T-cell (primary cell): ENCODE data around the gene ENTPD1. TPM values are rescaled to one million over a fixed set of nuclear protein-coding genes. Genes with fewer than 3 reads are reported as not detected.
A peak's percentile ranks its signal among the peaks of the same experiment; 100 is the strongest.

Source experiments
- ATAC-seq, 4 experiments: fragments of 200-7000 bp in 3 of 4; fragments of 150-1000 bp in 1 of 4; cut with Tn5 transposase; replicated peaks in 1 of 4; 1 replicate in 3 of 4; 2 replicates in 1 of 4; pipeline ENCODE4 v1.10.0; 2021; ENCODE audit warnings: moderate library complexity in 3 of 4, mild to moderate bottlenecking in 2 of 4, moderate number of reproducible peaks in 1 of 4
- CTCF ChIA-PET, 2 donors: fragments of 300-600 bp; sonication (Branson Sonifier 250); formaldehyde crosslinking; loops; one replicate each; lab custom pipeline; 2022; ENCODE audit warnings: antibody characterized with exemption in 2 of 2; lab: Charles Lee
- POLR2A ChIA-PET, 2 donors: fragments of 300-600 bp; sonication (Branson Sonifier 250); formaldehyde crosslinking; loops; one replicate each; lab custom pipeline; 2022; ENCODE audit warnings: antibody characterized with exemption in 2 of 2; lab: Charles Lee
- DNase-seq, 35 experiments: peaks; one replicate each; pipeline versions ENCODE4 v3.0.0 to v3.0.0-alpha.2; 2013 to 2023
- H3K27ac ChIP-seq: one replicate; pipeline ENCODE4 v1.5.1; 2013; ENCODE audit warnings: low read length
- H3K27me3 ChIP-seq, 2 experiments: replicated peaks in 1 of 2; 1 replicate in 1 of 2; 2 replicates in 1 of 2; pipeline versions ENCODE4 v1.6.1 to v1.7.0; 2013; ENCODE audit warnings: low read length in 1 of 2, mixed read lengths in 1 of 2; ENCODE audit not compliant: control insufficient read depth in 2 of 2, insufficient read depth in 2 of 2; ENCODE audit errors: extremely low read depth in 1 of 2
- H3K36me3 ChIP-seq, 2 donors: 1 replicate in 1 of 2; 2 replicates in 1 of 2; pipeline versions ENCODE4 v1.6.1 to v1.7.0; 2013; ENCODE audit warnings: low read length in 1 of 2; ENCODE audit not compliant: control insufficient read depth in 2 of 2, insufficient read depth in 1 of 2; ENCODE audit errors: extremely low read depth in 1 of 2
- H3K4me1 ChIP-seq, 2 experiments: 1 replicate in 1 of 2; 2 replicates in 1 of 2; pipeline versions ENCODE4 v1.6.1 to v1.7.0; 2013; ENCODE audit warnings: low read length in 2 of 2, mixed read lengths in 1 of 2; ENCODE audit not compliant: insufficient read depth in 2 of 2, control insufficient read depth in 1 of 2; ENCODE audit errors: extremely low read depth in 1 of 2
- H3K4me3 ChIP-seq, 2 donors: 1 replicate in 1 of 2; 2 replicates in 1 of 2; pipeline versions ENCODE4 v1.5.1 to v1.7.0; 2013; ENCODE audit warnings: mild to moderate bottlenecking in 2 of 2, low read length in 1 of 2, moderate library complexity in 1 of 2; ENCODE audit not compliant: control insufficient read depth in 1 of 2; ENCODE audit errors: extremely low read depth in 1 of 2
- H3K9me3 ChIP-seq: 2 replicates; pipeline ENCODE4 v1.7.0; 2013
- H3K27ac Mint-ChIP-seq, 2 donors: one replicate each; pipeline ENCODE4 v1.8.0; 2020 to 2021; ENCODE audit warnings: mild to moderate bottlenecking in 2 of 2, mixed read lengths in 2 of 2
- H3K27me3 Mint-ChIP-seq, 2 donors: one replicate each; pipeline ENCODE4 v1.8.0; 2021 to 2022; ENCODE audit warnings: mixed read lengths in 2 of 2
- H3K36me3 Mint-ChIP-seq: one replicate; pipeline ENCODE4 v1.8.0; 2021; ENCODE audit warnings: mixed read lengths
- H3K4me1 Mint-ChIP-seq, 3 donors: one replicate each; pipeline ENCODE4 v1.8.0; 2020 to 2022; ENCODE audit warnings: mixed read lengths in 3 of 3, mild to moderate bottlenecking in 1 of 3
- H3K4me3 Mint-ChIP-seq, 3 donors: one replicate each; pipeline ENCODE4 v1.8.0; 2020 to 2022; ENCODE audit warnings: mild to moderate bottlenecking in 3 of 3, mixed read lengths in 3 of 3, moderate library complexity in 3 of 3
- H3K9me3 Mint-ChIP-seq, 3 donors: one replicate each; pipeline ENCODE4 v1.8.0; 2020 to 2022; ENCODE audit warnings: mixed read lengths in 3 of 3
- WGBS: methylation state at CpG from one replicate; pipeline ENCODE4 v1.1.5; 2013; ENCODE audit warnings: missing lambda C conversion rate; ENCODE audit not compliant: insufficient coverage; 5-methylcytosine and 5-hydroxymethylcytosine counted together
- total RNA-seq, 35 experiments: library from RNA in 6 of 35; stranded (reverse) in 6 of 35; fragments of 120-200 nt in 1 of 35; gene quantifications; one replicate each; pipeline versions ENCODE4 v1.2.1 to v1.2.4 and lab custom pipeline; 2013 to 2026

The ENTPD1 gene
- total RNA-seq, 5 donors from 2014 or later (not counting 1 experiment from before 2014, with no cell fraction given) = 1.5 to 4.6 (median 1.9) TPM

DNA sequence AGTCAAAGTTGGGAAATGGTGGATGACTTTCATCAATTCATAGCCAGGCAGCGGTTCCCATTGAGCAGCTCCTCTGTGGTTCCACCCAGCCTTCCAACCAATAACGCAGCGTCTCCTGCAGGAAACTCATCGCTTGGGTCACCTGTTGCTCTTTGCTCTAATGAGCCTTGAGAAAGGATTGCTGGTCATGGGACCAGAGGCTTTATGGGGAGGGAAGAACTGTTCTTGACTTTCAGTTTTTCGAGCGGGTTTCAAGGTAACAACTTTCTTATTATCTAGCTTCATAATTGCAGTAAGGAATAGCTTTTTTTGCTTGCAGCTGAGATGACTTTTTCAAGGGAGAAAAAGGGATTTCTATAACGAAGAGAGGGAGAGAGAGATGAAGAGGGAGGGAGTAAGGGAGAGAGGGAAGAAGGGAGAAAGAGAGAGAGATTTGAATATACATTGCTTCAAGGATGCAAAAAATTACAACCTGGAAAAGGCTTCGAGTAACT lies 405 bp upstream of the ENTPD1 start:
- Histone ChIP-seq H3K36me3 (no peaks in the 10 kb centered on the region), H3K27ac (no peak overlapping the region), H3K4me3 (no peak overlapping the region), H3K4me1 (peaks cover 0 to 5% of the 10 kb centered on the region in 2 experiments), H3K9me3 (no peaks in the 10 kb centered on the region), H3K27me3 (peaks cover 0 to 3% of the 10 kb centered on the region in 2 experiments)
- no peaks in the 10 kb centered on the region for H3K36me3 Mint-ChIP-seq
- POLR2A ChIA-PET = interaction anchor here in 1 of 2 donors (0.6 kb wide), 1 partner anchor 89 kb away, joined by 3 read pairs; no protein-coding TSS in a partner anchor
- peaks cover 20 to 26% of the 10 kb centered on the region in 2 donors for H3K27me3 Mint-ChIP-seq
- H3K9me3 Mint-ChIP-seq = no peaks in the 10 kb centered on the region
- ATAC-seq = peak in 1 of 4 experiments; percentile 26
- CTCF ChIA-PET = interaction anchor here in 1 of 2 donors (2.6 kb wide), 1 partner anchor 62 kb away, joined by 8 read pairs; the partner anchor contains the start of gene TCTN3
- no peak for DNase-seq
- H3K4me3 Mint-ChIP-seq = peak overlapping the region; percentile 46 to 71 (median 55)
- H3K4me1 Mint-ChIP-seq = peaks cover 16 to 25% (median 23%) of the 10 kb centered on the region in 3 donors
- H3K27ac Mint-ChIP-seq = no peak overlapping the region
- 14% methylated on average over 1 of the region's 8 CpGs for WGBS

DNA sequence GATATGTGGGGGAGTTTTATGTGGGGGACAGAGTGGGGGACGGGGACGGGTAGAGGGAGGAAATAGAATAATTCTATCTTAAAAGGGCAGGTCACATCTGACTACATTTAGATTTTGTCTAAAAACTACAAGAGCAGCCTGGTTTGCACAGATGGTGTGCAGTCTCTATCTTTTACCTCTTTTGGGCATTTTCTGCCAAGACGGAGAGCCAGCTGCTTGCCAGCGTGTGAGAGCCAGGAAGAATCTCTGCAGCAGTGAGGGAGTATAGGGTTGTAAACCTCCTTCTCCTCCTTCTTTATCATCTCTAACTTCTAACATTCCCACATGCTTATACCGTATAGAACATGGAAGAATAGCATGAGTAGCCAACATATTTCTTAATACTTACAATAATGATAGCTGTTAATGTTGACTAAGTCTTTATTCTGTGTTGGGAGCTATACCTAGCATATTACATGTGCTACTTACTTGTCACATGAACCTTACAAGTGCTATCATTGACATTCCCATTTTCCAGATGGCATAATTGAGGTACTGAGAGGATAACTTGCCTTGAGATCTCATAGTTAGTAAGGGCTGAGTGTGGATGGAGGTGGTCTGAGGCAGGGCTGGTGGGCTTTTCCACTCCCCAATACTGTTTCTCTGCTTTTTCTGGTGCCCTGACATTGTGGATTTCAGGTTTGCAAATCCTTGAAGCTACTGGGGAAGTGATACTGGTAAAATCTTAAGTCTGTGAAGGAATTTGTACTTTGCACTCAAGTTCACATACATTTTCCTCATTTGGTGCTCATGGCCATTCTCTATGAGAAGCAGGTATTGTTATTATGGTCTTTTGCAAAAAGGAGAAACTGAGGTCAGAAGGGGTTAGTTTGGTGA lies 1.1 kb downstream of the ENTPD1 start:
- Mint-ChIP-seq H3K36me3 (no peaks in the 10 kb centered on the region), H3K27me3 (peaks cover 15 to 21% of the 10 kb centered on the region in 2 donors), H3K4me3 (peak overlapping the region; percentile 55 to 71 (median 67)), H3K9me3 (no peaks in the 10 kb centered on the region), H3K4me1 (peaks cover 23 to 31% (median 30%) of the 10 kb centered on the region in 3 donors), H3K27ac (peak overlapping the region; percentile 50 to 66)
- ChIA-PET CTCF (interaction anchor here in 1 of 2 donors (1.0 kb wide), 1 partner anchor 63 kb away, joined by 4 read pairs; the partner anchor contains the start of gene TCTN3), POLR2A (interaction anchor here in 1 of 2 donors (0.5 kb wide), 1 partner anchor 993 kb away, joined by 5 read pairs; no protein-coding TSS in a partner anchor)
- ATAC-seq (peak in 1 of 4 experiments; percentile 32), DNase-seq (no peak)
- no peaks in the 10 kb centered on the region for H3K36me3 ChIP-seq
- H3K27me3 ChIP-seq = peaks cover 0 to 3% of the 10 kb centered on the region in 2 experiments
- H3K4me3 ChIP-seq = no peak overlapping the region
- H3K9me3 ChIP-seq = no peaks in the 10 kb centered on the region
- H3K27ac ChIP-seq = no peak overlapping the region
- no CpG with 5 or more reads among the region's 5 CpGs for WGBS
- peaks cover 3 to 11% of the 10 kb centered on the region in 2 experiments for H3K4me1 ChIP-seq

DNA sequence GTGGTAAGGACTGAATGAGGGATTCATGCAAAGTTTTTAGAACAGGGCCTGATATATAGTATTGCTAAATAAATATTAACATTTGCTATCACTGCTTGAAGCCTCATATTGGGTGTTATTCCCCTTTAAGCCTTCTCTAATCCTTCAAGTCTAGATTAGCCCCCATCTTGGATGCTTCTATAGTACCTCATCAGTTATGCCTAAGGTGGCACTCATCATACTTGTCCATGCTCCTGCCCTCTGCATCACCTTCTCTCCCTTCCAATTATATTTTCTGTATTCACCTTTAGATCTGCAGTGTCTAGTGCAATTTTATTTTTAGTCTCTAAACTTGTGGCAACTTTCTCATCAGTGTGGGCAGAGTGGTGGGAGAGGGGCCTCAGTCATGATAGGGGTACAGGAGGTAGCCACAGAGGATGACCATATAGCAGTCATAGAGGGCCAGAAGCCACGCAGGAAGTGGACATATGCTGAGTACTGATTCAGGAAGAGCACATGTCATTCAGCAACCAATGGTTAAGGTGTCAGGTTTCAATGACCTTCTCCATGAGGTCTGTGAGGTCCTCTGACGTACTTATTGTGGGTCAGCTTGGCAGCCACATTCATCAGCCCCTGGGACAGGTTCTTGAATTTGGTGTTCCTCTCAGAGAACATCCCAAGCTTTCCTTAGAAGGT lies 2.5 kb downstream of the ENTPD1 start:
- H3K27ac ChIP-seq = no peak overlapping the region
- DNase-seq = no peak

DNA sequence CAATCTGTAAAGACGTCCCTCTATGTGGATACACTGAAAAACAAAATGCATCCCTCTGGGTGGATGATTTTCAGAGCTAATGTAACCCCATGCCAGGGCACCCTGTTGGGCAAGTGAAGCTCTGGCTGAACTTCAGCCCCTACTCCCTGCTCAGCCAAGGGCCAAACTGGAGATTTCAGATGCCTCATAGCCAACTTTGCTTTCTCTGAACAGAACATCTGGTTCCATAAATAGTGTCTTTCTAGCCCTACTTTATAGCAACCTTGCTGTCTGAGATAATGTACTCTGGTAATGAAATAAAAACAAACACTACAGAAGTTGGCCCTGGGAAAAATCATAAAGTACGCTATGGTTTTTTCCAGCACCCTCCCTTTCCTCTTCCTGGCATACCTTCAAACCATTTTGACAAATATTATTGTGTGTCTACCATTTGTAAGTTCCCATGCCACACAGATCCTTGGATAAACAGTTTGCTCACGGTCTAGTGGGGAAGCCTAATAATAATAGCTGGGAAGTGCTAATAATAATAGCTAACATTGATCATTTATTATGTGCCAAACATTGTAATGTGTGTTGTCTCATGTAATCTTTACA lies 3.4 kb downstream of the ENTPD1 start:
- Histone ChIP-seq H3K27ac (no peak overlapping the region), H3K36me3 (no peaks in the 10 kb centered on the region), H3K4me3 (no peak overlapping the region), H3K4me1 (peaks cover 8 to 11% of the 10 kb centered on the region in 2 experiments), H3K27me3 (peaks cover 0 to 3% of the 10 kb centered on the region in 2 experiments), H3K9me3 (no peaks in the 10 kb centered on the region)
- H3K27me3 Mint-ChIP-seq = peaks cover 14 to 19% of the 10 kb centered on the region in 2 donors
- no peak overlapping the region for H3K27ac Mint-ChIP-seq
- WGBS = 57% methylated on average over 1 of the region's 3 CpGs
- DNase-seq = no peak
- peaks cover 26 to 32% (median 31%) of the 10 kb centered on the region in 3 donors for H3K4me1 Mint-ChIP-seq
- no peaks in the 10 kb centered on the region for H3K9me3 Mint-ChIP-seq
- POLR2A ChIA-PET = no interaction called here
- ATAC-seq = no peak
- H3K36me3 Mint-ChIP-seq = no peaks in the 10 kb centered on the region
- CTCF ChIA-PET = no interaction called here
- H3K4me3 Mint-ChIP-seq = no peak overlapping the region

More for the DNA sequence above, 2.5 kb downstream of the ENTPD1 start:
- 50% methylated on average over 1 of the region's 2 CpGs for WGBS
- CTCF ChIA-PET = interaction anchor here in 1 of 2 donors (1.0 kb wide), 1 partner anchor 65 kb away, joined by 4 read pairs; the partner anchor contains the start of gene TCTN3
- Histone ChIP-seq H3K9me3 (no peaks in the 10 kb centered on the region), H3K27me3 (peaks cover 0 to 3% of the 10 kb centered on the region in 2 experiments), H3K4me3 (no peak overlapping the region), H3K4me1 (peaks cover 8 to 11% of the 10 kb centered on the region in 2 experiments), H3K36me3 (no peaks in the 10 kb centered on the region)
- H3K9me3 Mint-ChIP-seq = no peaks in the 10 kb centered on the region
- POLR2A ChIA-PET = no interaction called here
- H3K36me3 Mint-ChIP-seq = no peaks in the 10 kb centered on the region
- no peak overlapping the region for H3K27ac Mint-ChIP-seq
- H3K4me1 Mint-ChIP-seq = peaks cover 26 to 32% (median 31%) of the 10 kb centered on the region in 3 donors
- H3K4me3 Mint-ChIP-seq = peak overlapping the region in 1 of 3 donors; percentile 8
- peak in 1 of 4 experiments; percentile 15 for ATAC-seq
- peaks cover 15 to 20% of the 10 kb centered on the region in 2 donors for H3K27me3 Mint-ChIP-seq

DNA sequence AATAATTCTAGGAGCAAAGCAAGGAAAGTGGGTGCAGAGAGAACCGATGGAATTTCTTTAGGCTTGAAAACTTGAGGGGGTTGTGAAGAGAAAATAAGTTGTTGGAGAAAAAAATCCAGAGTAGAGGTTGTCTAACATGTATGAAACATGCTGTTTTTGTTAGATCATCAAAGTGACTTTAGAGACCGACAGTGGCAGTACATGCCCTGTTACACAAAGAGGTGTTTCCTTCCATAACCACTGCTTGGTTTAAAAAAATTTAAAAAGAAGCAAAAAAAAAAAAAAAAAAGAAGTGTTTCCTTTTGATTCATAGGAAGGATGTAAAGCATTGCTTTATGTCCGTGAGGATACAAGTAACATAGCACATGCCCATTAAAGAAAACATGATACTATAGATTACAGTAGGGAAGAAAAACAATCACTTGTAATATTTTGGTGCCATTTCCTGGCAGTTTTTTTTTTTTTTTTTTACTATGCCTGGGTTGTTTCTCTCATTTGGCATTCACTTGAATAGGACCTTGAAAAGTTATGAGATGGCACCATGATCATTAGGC lies 6.1 kb downstream of the ENTPD1 start:
- Mint-ChIP-seq H3K27ac (peak overlapping the region; percentile 16 to 40), H3K4me3 (peak overlapping the region in 1 of 3 donors; percentile 42), H3K9me3 (no peaks in the 10 kb centered on the region), H3K27me3 (peaks cover 0 to 3% of the 10 kb centered on the region in 2 donors), H3K4me1 (peaks cover 10 to 18% (median 14%) of the 10 kb centered on the region in 3 donors), H3K36me3 (no peaks in the 10 kb centered on the region)
- Histone ChIP-seq H3K27me3 (no peaks in the 10 kb centered on the region), H3K27ac (no peak overlapping the region), H3K36me3 (no peaks in the 10 kb centered on the region), H3K4me1 (peaks cover 8 to 11% of the 10 kb centered on the region in 2 experiments), H3K4me3 (no peak overlapping the region), H3K9me3 (no peaks in the 10 kb centered on the region)
- POLR2A ChIA-PET = no interaction called here
- 57% methylated on average over 1 of the region's 3 CpGs for WGBS
- DNase-seq = peak in 1 of 35 experiments; percentile 24
- CTCF ChIA-PET = no interaction called here
- ATAC-seq = peak in 2 of 4 experiments; percentile 58 to 79
